Neural cell (in vitro differentiated cells): ENCODE results near the gene PPP3R1. TPM values are rescaled to one million over a fixed set of nuclear protein-coding genes. Genes with fewer than 3 reads are reported as not detected.
A peak's percentile ranks its signal among the peaks of the same experiment; 100 is the strongest.

Experiments used
- H2AFZ ChIP-seq: fragments of 200-600, 300-800 bp; sonication (generic), shearing (Covaris generic); 2 replicates; pipeline ENCODE4 v1.6.0; 2014; ENCODE audit warnings: low read depth, mild to moderate bottlenecking, antibody characterized with exemption, low read length, moderate library complexity
- H3F3A ChIP-seq: fragments of 200-600 bp; shearing (Covaris generic); 2 replicates; pipeline ENCODE4 v1.6.1; 2016; ENCODE audit warnings: mild to moderate bottlenecking, moderate library complexity, mixed read lengths, antibody characterized with exemption, low read length; ENCODE audit not compliant: insufficient read depth, poor library complexity, severe bottlenecking
- H3K27ac ChIP-seq: fragments of 200-600, 300-800 bp; sonication (generic), shearing (Covaris generic); 2 replicates; pipeline ENCODE4 v1.5.1; 2014; ENCODE audit warnings: mild to moderate bottlenecking, low read length, moderate library complexity
- H3K27me3 ChIP-seq: fragments of 300-800, 200-600 bp; sonication (generic), shearing (Covaris generic); 2 replicates; pipeline ENCODE4 v1.6.0; 2014; ENCODE audit warnings: mild to moderate bottlenecking, low read depth, low read length, moderate library complexity; ENCODE audit not compliant: insufficient read depth
- H3K36me3 ChIP-seq: fragments of 300-800, 200-600 bp; sonication (generic), shearing (Covaris generic); 2 replicates; pipeline ENCODE4 v1.5.1; 2014; ENCODE audit warnings: mild to moderate bottlenecking, antibody characterized with exemption, low read length, moderate library complexity; ENCODE audit not compliant: insufficient read depth
- H3K4me2 ChIP-seq: fragments of 300-800, 200-600 bp; sonication (generic), shearing (Covaris generic); 2 replicates; pipeline ENCODE4 v1.6.0; 2014; ENCODE audit warnings: mild to moderate bottlenecking, low read length
- H3K4me3 ChIP-seq: fragments of 300-800, 200-600 bp; sonication (generic), shearing (Covaris generic); 2 replicates; pipeline ENCODE4 v1.5.1; 2014; ENCODE audit warnings: mild to moderate bottlenecking, low read length, moderate library complexity
- H3K79me2 ChIP-seq: fragments of 200-600 bp; shearing (Covaris generic); replicated peaks from 2 replicates; pipeline ENCODE4 v1.6.0; 2014; ENCODE audit warnings: mild to moderate bottlenecking, low read length, moderate library complexity; ENCODE audit not compliant: insufficient read depth
- H3K9ac ChIP-seq: fragments of 300-800, 200-600 bp; sonication (generic), shearing (Covaris generic); 2 replicates; pipeline ENCODE4 v1.6.1; 2016; ENCODE audit warnings: mild to moderate bottlenecking, low read length, mixed read lengths
- H3K9me2 ChIP-seq: fragments of 200-600 bp; shearing (Covaris generic); 2 replicates; pipeline ENCODE4 v1.6.1; 2016; ENCODE audit warnings: mild to moderate bottlenecking, low read length, mixed read lengths; ENCODE audit not compliant: insufficient read depth
- H3K9me3 ChIP-seq: fragments of 200-600, 300-800 bp; sonication (generic), shearing (Covaris generic); 2 replicates; pipeline ENCODE4 v1.6.1; 2016; ENCODE audit warnings: mild to moderate bottlenecking, mixed run types, low read length, moderate library complexity, mixed read lengths
- H4K20me1 ChIP-seq: fragments of 200-600 bp; shearing (Covaris generic); 2 replicates; pipeline ENCODE4 v1.6.1; 2016; ENCODE audit warnings: mild to moderate bottlenecking, mixed run types; ENCODE audit not compliant: insufficient read depth
- EP300 ChIP-seq: fragments of 450-650 bp; conservative IDR thresholded peaks from 2 replicates; pipeline ENCODE4 v1.6.1; 2014; ENCODE audit warnings: antibody characterized with exemption, mild to moderate bottlenecking, moderate library complexity; ENCODE audit not compliant: poor library complexity, severe bottlenecking
- EZH2 ChIP-seq: fragments of 200-600, 300-800 bp; shearing (Covaris generic), sonication (generic); IDR thresholded peaks from 2 replicates; pipeline ENCODE4 v1.6.1; 2014; ENCODE audit warnings: antibody characterized with exemption, low read length, borderline replicate concordance, mild to moderate bottlenecking; ENCODE audit not compliant: insufficient read depth, poor library complexity, severe bottlenecking
- MXI1 ChIP-seq: fragments of 450-650 bp; conservative IDR thresholded peaks from 2 replicates; pipeline ENCODE4 v1.6.1; 2014; ENCODE audit warnings: antibody characterized with exemption, mild to moderate bottlenecking; ENCODE audit not compliant: poor library complexity, severe bottlenecking
- POLR2AphosphoS5 ChIP-seq: IDR thresholded peaks from 2 replicates; pipeline ENCODE4 v1.6.1; 2012
- RAD21 ChIP-seq: fragments of 450-650 bp; conservative IDR thresholded peaks from 2 replicates; pipeline ENCODE4 v1.6.1; 2014; ENCODE audit warnings: antibody characterized with exemption, mild to moderate bottlenecking, moderate library complexity
- SMC3 ChIP-seq: fragments of 450-650 bp; conservative IDR thresholded peaks from 2 replicates; pipeline ENCODE4 v1.6.1; 2014; ENCODE audit warnings: antibody characterized with exemption, mild to moderate bottlenecking, moderate library complexity; ENCODE audit not compliant: poor library complexity
- TAF1 ChIP-seq: IDR thresholded peaks from 2 replicates; pipeline ENCODE4 v1.6.1; 2012; ENCODE audit warnings: low read depth
- polyA plus RNA-seq: library from polyadenylated mRNA; depleted of rRNA; stranded (reverse); fragments of >200 nt; gene quantifications from 2 replicates; pipeline ENCODE4 v1.2.3, GENCODE V29; 2014
- TF ChIP-seq, protein P1 (sequence below): IDR thresholded peaks from 2 replicates; pipeline ENCODE4 v1.6.1; 2012; ENCODE audit warnings: borderline replicate concordance
- TF ChIP-seq, protein P2 (sequence below): fragments of 450-650 bp; IDR thresholded peaks from 2 replicates; pipeline ENCODE4 v1.5.1; 2014; ENCODE audit warnings: antibody characterized with exemption, mild to moderate bottlenecking, moderate library complexity; ENCODE audit not compliant: poor library complexity, severe bottlenecking

The PPP3R1 gene
- polyA plus RNA-seq, 1 donor from 2014 or later, result 45.3 TPM

DNA sequence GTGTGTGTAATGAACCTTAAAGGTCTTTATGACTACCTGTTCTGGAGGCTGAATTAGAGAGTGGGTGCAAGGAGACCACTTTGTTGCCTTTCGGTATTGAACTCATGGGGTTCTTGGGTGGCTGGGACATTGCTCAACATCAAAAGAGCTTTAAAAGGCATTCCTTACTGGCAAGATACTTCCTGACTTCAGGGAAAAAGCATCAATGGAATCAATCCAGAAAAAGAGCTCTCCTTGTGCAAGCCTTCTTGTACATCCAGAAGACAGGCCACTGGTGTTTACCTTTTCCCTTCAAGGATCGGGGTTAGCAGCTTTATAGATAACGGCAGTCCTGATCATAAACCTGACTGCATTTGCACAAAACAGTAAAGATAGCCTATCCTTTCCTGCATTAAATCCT is 85.1 kb downstream of the PPP3R1 start:
- H3K9me3 ChIP-seq, result no peaks in the 10 kb centered on the region
- no peaks in the 10 kb centered on the region for H3F3A ChIP-seq
- H3K27ac ChIP-seq, result no peak overlapping the region
- no peaks in the 10 kb centered on the region for H3K79me2 ChIP-seq
- TF ChIP-seq EZH2, result no peak
- TF ChIP-seq, protein P1, sequence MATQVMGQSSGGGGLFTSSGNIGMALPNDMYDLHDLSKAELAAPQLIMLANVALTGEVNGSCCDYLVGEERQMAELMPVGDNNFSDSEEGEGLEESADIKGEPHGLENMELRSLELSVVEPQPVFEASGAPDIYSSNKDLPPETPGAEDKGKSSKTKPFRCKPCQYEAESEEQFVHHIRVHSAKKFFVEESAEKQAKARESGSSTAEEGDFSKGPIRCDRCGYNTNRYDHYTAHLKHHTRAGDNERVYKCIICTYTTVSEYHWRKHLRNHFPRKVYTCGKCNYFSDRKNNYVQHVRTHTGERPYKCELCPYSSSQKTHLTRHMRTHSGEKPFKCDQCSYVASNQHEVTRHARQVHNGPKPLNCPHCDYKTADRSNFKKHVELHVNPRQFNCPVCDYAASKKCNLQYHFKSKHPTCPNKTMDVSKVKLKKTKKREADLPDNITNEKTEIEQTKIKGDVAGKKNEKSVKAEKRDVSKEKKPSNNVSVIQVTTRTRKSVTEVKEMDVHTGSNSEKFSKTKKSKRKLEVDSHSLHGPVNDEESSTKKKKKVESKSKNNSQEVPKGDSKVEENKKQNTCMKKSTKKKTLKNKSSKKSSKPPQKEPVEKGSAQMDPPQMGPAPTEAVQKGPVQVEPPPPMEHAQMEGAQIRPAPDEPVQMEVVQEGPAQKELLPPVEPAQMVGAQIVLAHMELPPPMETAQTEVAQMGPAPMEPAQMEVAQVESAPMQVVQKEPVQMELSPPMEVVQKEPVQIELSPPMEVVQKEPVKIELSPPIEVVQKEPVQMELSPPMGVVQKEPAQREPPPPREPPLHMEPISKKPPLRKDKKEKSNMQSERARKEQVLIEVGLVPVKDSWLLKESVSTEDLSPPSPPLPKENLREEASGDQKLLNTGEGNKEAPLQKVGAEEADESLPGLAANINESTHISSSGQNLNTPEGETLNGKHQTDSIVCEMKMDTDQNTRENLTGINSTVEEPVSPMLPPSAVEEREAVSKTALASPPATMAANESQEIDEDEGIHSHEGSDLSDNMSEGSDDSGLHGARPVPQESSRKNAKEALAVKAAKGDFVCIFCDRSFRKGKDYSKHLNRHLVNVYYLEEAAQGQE, result no peak
- TF ChIP-seq EP300, result no peak
- TF ChIP-seq RAD21, result no peak
- TF ChIP-seq, protein P2, sequence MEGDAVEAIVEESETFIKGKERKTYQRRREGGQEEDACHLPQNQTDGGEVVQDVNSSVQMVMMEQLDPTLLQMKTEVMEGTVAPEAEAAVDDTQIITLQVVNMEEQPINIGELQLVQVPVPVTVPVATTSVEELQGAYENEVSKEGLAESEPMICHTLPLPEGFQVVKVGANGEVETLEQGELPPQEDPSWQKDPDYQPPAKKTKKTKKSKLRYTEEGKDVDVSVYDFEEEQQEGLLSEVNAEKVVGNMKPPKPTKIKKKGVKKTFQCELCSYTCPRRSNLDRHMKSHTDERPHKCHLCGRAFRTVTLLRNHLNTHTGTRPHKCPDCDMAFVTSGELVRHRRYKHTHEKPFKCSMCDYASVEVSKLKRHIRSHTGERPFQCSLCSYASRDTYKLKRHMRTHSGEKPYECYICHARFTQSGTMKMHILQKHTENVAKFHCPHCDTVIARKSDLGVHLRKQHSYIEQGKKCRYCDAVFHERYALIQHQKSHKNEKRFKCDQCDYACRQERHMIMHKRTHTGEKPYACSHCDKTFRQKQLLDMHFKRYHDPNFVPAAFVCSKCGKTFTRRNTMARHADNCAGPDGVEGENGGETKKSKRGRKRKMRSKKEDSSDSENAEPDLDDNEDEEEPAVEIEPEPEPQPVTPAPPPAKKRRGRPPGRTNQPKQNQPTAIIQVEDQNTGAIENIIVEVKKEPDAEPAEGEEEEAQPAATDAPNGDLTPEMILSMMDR, result no peak
- no peak for TF ChIP-seq POLR2AphosphoS5
- no peak for TF ChIP-seq TAF1
- TF ChIP-seq MXI1, result no peak
- no peak for TF ChIP-seq SMC3
- no peak overlapping the region for H3K4me3 ChIP-seq
- H2AFZ ChIP-seq, result no peak overlapping the region
- no peaks in the 10 kb centered on the region for H3K36me3 ChIP-seq
- no peak overlapping the region for H3K4me2 ChIP-seq
- no peak overlapping the region for H3K9ac ChIP-seq
- H3K27me3 ChIP-seq, result no peaks in the 10 kb centered on the region
- no peaks in the 10 kb centered on the region for H3K9me2 ChIP-seq
- no peaks in the 10 kb centered on the region for H4K20me1 ChIP-seq

DNA sequence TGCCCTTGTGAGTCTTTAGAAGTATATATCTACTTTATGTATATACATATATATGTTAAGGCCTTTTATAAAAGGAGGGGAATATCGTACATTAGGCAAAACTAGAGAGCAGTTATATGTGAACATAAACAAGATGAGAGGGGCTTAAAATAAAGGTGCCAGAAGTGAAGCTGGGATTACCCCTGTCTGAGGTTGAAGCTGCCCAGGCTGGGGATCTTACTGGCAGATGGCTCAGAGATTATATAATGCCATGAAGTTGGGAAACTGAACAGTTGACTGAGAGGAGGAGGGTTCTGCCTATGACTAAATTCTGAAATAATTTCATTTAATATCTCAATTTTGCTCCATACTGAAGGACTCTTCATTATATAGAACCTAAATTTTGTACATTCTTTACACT is 88.7 kb downstream of the PPP3R1 start:
- H3K9me3 ChIP-seq, result no peaks in the 10 kb centered on the region
- H3K27me3 ChIP-seq, result no peaks in the 10 kb centered on the region
- H3K36me3 ChIP-seq, result no peaks in the 10 kb centered on the region
- H3F3A ChIP-seq, result no peaks in the 10 kb centered on the region
- no peak overlapping the region for H3K9ac ChIP-seq
- TF ChIP-seq SMC3, result no peak
- no peak overlapping the region for H3K27ac ChIP-seq
- no peak overlapping the region for H2AFZ ChIP-seq
- no peaks in the 10 kb centered on the region for H4K20me1 ChIP-seq
- no peak overlapping the region for H3K4me3 ChIP-seq
- H3K79me2 ChIP-seq, result peaks cover 11% of the 10 kb centered on the region
- no peaks in the 10 kb centered on the region for H3K9me2 ChIP-seq
- no peak overlapping the region for H3K4me2 ChIP-seq

DNA sequence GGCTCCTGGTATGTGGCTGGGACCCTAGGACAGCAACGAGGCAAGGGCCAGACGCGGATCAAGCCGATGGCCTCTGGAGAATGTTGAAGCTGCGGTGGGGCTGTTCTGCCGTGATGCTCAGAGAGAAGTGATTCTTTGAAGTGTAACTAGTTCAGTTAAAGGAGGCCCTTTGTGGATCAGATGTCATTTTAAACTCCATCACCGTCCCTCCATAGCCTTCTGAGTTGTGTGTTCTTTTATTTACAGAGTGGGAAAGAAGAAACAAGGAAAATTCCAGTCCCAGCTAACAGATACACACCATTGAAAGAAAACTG is 94.2 kb downstream of the PPP3R1 start:
- peak overlapping the region; percentile 53 for H2AFZ ChIP-seq
- no peaks in the 10 kb centered on the region for H3F3A ChIP-seq
- peaks cover 23% of the 10 kb centered on the region for H3K79me2 ChIP-seq

More for the DNA sequence above, 94.2 kb downstream of the PPP3R1 start:
- Histone ChIP-seq H4K20me1 (no peaks in the 10 kb centered on the region), H3K27me3 (no peaks in the 10 kb centered on the region), H3K4me2 (peak overlapping the region; percentile 83), H3K9ac (peak overlapping the region; percentile 74), H3K9me3 (no peaks in the 10 kb centered on the region), H3K27ac (peak overlapping the region; percentile 92), H3K4me3 (peak overlapping the region; percentile 86), H3K36me3 (no peaks in the 10 kb centered on the region), H3K9me2 (no peaks in the 10 kb centered on the region)
- no peak for TF ChIP-seq RAD21
- TF ChIP-seq EP300, result no peak
- TF ChIP-seq TAF1, result no peak
- TF ChIP-seq, protein P2, result no peak
- no peak for TF ChIP-seq MXI1
- no peak for TF ChIP-seq EZH2
- no peak for TF ChIP-seq POLR2AphosphoS5
- TF ChIP-seq, protein P1, result no peak
- no peak for TF ChIP-seq SMC3
